ENCODE results near the gene HPSE2.

Gene HPSE2

DNA sequence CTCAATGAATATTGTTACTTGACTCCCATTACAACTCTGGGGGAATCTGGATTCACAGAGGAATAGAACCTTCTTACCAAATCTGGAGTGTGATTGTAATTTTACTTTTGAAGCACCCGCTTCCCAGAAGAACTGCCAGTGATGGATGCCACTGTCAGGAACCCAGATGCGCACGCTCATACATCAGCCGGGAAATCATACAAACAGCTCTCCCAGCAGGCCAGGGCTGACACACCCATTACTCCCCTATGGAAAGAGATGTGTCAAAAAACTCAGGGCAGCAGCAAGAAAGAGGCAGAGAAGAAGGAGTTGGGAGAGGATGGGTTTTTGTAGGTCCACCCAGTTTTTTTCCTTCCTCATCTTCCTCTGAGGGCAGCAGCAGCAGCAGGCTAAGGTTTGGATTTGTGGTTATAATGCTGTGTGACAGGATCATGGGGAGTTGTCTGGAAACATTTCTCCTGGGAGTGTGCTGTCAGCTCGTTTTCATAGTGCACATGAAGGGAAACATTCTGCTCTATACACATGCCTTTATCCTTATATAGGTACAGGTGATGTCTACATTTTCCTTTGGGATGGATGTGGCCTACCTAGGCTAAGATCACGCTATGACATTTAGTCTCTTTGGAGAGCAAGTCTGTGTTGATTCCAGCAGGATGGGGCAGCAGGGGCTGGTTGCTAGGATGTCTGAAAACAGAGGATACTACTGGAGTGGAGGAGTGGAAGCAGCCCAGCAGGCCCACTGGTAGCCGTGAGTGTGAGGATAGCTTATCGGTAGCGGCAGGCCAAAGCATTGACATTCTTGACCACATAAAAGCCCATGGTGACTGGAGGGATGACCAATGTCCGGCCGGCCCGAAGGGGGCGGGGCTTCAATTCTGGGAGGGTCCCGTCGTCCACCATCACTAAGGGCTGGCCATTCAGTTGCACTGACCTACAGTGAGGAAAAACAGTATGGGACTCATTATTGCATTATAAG, 776.6 kb downstream of the HPSE2 start:
- TF ChIP-seq SIN3A (IDR thresholded peaks at IDR 0.05; ENCODE audit: borderline replicate concordance, insufficient read depth, low read length) (no peak), FOXP2 (optimal IDR thresholded peaks at IDR 0.05; ENCODE audit: borderline replicate concordance, extremely low read depth, extremely low read length, insufficient read depth) (no peak), TAF1 (IDR thresholded peaks at IDR 0.05; ENCODE audit: borderline replicate concordance, insufficient read depth, low read length) (no peak), POLR2AphosphoS5 (IDR thresholded peaks at IDR 0.05; ENCODE audit: low read depth, low read length) (no peak)
- TF ChIP-seq, protein P1, sequence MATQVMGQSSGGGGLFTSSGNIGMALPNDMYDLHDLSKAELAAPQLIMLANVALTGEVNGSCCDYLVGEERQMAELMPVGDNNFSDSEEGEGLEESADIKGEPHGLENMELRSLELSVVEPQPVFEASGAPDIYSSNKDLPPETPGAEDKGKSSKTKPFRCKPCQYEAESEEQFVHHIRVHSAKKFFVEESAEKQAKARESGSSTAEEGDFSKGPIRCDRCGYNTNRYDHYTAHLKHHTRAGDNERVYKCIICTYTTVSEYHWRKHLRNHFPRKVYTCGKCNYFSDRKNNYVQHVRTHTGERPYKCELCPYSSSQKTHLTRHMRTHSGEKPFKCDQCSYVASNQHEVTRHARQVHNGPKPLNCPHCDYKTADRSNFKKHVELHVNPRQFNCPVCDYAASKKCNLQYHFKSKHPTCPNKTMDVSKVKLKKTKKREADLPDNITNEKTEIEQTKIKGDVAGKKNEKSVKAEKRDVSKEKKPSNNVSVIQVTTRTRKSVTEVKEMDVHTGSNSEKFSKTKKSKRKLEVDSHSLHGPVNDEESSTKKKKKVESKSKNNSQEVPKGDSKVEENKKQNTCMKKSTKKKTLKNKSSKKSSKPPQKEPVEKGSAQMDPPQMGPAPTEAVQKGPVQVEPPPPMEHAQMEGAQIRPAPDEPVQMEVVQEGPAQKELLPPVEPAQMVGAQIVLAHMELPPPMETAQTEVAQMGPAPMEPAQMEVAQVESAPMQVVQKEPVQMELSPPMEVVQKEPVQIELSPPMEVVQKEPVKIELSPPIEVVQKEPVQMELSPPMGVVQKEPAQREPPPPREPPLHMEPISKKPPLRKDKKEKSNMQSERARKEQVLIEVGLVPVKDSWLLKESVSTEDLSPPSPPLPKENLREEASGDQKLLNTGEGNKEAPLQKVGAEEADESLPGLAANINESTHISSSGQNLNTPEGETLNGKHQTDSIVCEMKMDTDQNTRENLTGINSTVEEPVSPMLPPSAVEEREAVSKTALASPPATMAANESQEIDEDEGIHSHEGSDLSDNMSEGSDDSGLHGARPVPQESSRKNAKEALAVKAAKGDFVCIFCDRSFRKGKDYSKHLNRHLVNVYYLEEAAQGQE (IDR thresholded peaks at IDR 0.05; ENCODE audit: insufficient read depth in 1 of 2, low read depth in 2 of 2, low read length in 2 of 2), result no peak

DNA sequence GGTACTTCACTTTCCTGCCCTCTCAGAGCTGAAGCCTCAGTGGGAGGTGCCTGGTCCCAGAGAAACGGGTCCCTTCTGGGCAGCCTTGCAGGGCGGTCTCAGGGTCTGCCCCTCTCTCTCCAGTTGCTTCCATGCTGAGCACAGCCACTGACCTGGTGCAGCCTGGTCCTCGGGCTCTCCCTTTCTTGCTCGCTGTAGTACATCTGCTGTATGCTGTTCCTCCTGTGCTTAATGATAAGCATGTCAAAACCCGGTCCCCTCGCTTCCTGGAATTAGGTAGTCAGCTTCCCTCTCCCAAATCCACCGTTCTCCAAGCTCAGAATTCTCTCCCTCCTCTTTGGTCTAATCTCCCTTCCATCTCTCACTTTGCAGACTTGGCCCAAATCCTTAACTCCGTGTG, 777.9 kb downstream of the HPSE2 start:
- TF ChIP-seq, protein P1 (IDR thresholded peaks at IDR 0.05; ENCODE audit: insufficient read depth in 1 of 2, low read depth in 2 of 2, low read length in 2 of 2), result no peak
- TF ChIP-seq FOXP2 (optimal IDR thresholded peaks at IDR 0.05; ENCODE audit: borderline replicate concordance, extremely low read depth, extremely low read length, insufficient read depth), result no peak
- no peak for TF ChIP-seq SIN3A (IDR thresholded peaks at IDR 0.05; ENCODE audit: borderline replicate concordance, insufficient read depth, low read length)
- no peak for TF ChIP-seq POLR2AphosphoS5 (IDR thresholded peaks at IDR 0.05; ENCODE audit: low read depth, low read length)
- TF ChIP-seq TAF1 (IDR thresholded peaks at IDR 0.05; ENCODE audit: borderline replicate concordance, insufficient read depth, low read length), result no peak

DNA sequence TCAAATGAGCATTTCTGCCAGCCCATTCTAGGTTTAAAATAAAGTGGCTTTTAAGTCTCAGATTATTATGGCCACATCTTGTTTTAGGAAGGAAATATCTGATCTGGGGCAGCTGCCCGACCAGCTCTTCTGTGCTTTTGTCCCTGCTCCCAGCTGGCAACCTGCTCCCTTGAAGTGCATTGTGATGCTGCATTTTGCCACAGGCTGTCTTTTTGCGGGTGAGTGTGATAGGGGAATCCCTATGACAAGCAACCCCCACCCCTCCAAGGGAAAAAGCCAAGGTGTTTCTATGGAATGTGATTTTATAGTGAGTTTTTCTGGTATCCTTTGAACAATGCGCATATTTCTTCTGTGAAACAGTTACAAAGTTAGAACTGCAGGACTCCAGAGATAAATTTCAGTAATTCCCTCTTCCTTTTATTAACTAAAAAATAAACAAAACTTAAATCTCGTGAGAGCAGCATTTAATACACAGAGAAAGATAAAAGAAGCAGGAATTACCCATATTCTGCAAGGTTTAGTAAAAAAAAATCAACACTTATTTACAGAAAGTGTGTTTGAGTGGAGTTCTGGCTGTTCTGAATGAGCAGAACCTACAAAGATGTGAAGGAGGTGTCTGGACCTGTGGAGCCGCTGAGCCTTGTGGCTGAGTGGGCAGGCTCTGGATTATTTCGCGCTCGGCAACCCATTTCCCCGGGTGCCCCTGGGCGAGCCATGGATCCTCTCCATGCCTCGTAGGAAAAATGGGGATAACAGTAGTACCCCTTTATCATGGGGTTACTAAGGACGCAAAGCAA, 778.8 kb downstream of the HPSE2 start:
- TF ChIP-seq POLR2AphosphoS5 (IDR thresholded peaks at IDR 0.05; ENCODE audit: low read depth, low read length), result no peak
- no peak for TF ChIP-seq TAF1 (IDR thresholded peaks at IDR 0.05; ENCODE audit: borderline replicate concordance, insufficient read depth, low read length)
- TF ChIP-seq FOXP2 (optimal IDR thresholded peaks at IDR 0.05; ENCODE audit: borderline replicate concordance, extremely low read depth, extremely low read length, insufficient read depth), result no peak
- TF ChIP-seq, protein P1 (IDR thresholded peaks at IDR 0.05; ENCODE audit: insufficient read depth in 1 of 2, low read depth in 2 of 2, low read length in 2 of 2), result no peak
- no peak for TF ChIP-seq SIN3A (IDR thresholded peaks at IDR 0.05; ENCODE audit: borderline replicate concordance, insufficient read depth, low read length)

- no peak for TF ChIP-seq POLR2AphosphoS5 (IDR thresholded peaks at IDR 0.05; ENCODE audit: low read depth, low read length)
- TF ChIP-seq, protein P1 (IDR thresholded peaks at IDR 0.05; ENCODE audit: insufficient read depth in 1 of 2, low read depth in 2 of 2, low read length in 2 of 2), result no peak
- no peak for TF ChIP-seq TAF1 (IDR thresholded peaks at IDR 0.05; ENCODE audit: borderline replicate concordance, insufficient read depth, low read length)
- TF ChIP-seq FOXP2 (optimal IDR thresholded peaks at IDR 0.05; ENCODE audit: borderline replicate concordance, extremely low read depth, extremely low read length, insufficient read depth), result no peak
- no peak for TF ChIP-seq SIN3A (IDR thresholded peaks at IDR 0.05; ENCODE audit: borderline replicate concordance, insufficient read depth, low read length)
These were observed 779.5 kb downstream of the HPSE2 start for GRCh38 chr10:98456043-98456570.

Measured in PFSK-1 (cell line).